Measurements from ENCODE around the gene FBXW8. TPM values are rescaled to one million over a fixed set of nuclear protein-coding genes. Genes with fewer than 3 reads are reported as not detected.

The FBXW8 gene
- total RNA-seq, 1 donor from 2014 or later, result 11.7 TPM

DNA sequence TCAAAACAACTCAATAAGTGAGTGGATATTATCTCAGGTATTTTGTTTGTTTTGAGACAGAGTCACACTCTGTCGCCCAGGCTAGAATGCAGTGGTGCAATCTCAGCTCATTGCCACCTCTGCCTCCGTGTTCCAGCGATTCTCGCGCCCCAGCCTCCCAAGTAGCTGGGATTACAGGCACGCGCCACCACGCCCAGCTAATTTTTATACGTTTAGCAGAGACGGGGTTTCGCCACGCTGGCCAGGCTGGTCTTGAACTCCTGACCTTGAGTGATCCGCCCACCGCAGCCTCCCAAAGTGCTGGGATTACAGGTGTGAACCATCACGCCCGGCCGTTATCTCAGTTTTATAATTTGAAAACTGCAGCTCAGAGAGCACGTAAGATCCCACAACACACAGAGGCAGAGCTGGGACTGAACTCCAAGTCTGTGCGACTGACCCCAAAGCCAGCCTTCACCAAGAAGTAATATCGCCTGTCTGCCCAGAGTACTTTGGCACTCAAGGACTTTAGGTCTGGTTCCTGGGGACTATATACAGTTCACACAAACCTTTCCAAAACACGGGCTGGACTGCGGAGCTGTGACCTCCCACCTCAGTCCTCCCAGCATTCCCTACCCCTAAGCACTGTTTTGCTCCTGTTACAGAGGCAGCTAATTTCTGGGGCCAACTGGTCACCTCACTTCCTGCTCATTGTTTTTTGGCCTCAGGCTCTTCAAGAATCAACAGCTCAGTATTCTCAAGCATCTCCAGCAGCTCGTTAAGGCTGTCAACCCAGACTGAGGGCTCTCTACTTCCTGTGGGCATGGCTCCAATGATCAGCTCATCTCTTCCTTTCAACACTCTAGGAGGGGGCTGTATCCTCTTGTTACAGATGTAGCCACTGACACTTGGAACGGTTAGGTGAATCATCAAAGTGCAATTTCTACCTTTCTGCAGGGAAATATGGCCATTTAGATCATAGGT is 165.9 kb downstream of the FBXW8 start:
- DNase-seq (ENCODE audit: low spot score), result no peak

GRCh38 chr12:117079487-117079886 is 168.7 kb downstream of the FBXW8 start:
- no peak for DNase-seq (ENCODE audit: low spot score)

DNA sequence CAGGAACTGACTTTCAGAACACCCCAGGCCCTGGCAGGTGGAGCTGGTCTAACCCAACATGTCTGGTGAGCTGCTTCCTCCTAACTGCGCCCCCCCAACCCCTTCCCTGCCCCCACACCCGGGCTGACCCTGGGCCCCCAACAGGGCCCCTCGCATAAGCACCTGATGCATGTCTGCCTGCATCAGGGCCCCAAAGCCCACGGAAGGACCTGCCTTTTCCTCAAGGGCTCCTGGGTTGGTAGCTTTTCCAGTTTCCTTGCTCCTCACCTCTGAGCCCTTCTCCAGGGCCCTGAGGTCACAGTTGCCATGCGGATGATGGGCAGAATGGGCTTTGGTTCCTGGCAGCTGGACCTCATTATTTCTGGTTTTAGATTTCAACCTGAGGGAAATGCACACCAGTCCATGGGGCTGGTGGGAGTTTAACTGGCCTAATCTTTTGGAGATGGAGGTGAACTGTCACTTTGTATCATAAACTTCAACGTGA is 170.0 kb downstream of the FBXW8 start:
- no peak for DNase-seq (ENCODE audit: low spot score)

Other genes starting within 250 kb of the FBXW8 start
- 27.7 TPM for gene SPRING1, start 172.9 kb upstream of the FBXW8 start, total RNA-seq
- gene RNFT2, start 172.6 kb upstream of the FBXW8 start, total RNA-seq, result 5.6 TPM
- gene HRK, start 29.5 kb upstream of the FBXW8 start, total RNA-seq, result 0.03 TPM
- gene TESC, start 188.5 kb downstream of the FBXW8 start, total RNA-seq, result 260 TPM

All from mucosa of gallbladder (tissue), 1 donor.